ENCODE measurements around the gene GM2A.

The GM2A gene

DNA sequence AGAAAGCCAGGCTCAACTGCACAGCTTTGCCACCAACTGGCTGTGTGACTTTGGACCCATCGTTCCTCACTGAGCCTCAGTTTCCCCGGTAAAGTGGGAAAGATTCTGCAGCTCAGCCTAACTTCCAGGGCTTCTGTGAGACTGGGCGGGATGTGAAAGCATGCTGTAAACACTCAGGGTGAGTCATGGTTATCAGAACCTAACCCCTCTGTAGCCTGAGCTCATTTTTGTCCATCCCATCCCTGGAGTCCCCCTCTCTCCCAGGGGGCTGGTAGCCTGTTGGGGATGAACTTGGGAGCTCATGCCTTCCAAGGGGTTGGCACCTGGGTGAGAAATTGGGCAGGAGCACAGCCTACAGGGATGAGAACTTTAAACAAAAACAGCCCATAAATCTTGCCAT lies 31.4 kb upstream of the GM2A start:
- Histone ChIP-seq H3K79me2 (ENCODE audit: insufficient read depth, low read length) (peaks cover 78% of the 10 kb centered on the region), H3K9me2 (replicated peaks; ENCODE audit: low read depth, low read length) (no peaks in the 10 kb centered on the region), H3K4me1 (ENCODE audit: insufficient read depth, low read length, poor library complexity, severe bottlenecking) (peaks cover 71% of the 10 kb centered on the region), H3F3A (ENCODE audit: low read depth) (no peaks in the 10 kb centered on the region), H3K36me3 (ENCODE audit: insufficient read depth, low read length) (no peaks in the 10 kb centered on the region; the same call in 1 of the 2 replicates), H3K9ac (ENCODE audit: low read depth, low read length, poor library complexity, severe bottlenecking) (peak overlapping the region; percentile 74), H3K4me2 (ENCODE audit: low read depth, low read length, poor library complexity, severe bottlenecking) (peak overlapping the region; percentile 96), H3K9me3 (ENCODE audit: insufficient read depth, low read depth, low read length) (no peaks in the 10 kb centered on the region), H3K4me3 (ENCODE audit: low read length, poor library complexity, severe bottlenecking) (peak overlapping the region; percentile 77), H3K27me3 (ENCODE audit: insufficient read depth, low read length, poor library complexity, severe bottlenecking) (no peaks in the 10 kb centered on the region), H2AFZ (ENCODE audit: low read length) (no peak overlapping the region), H4K20me1 (ENCODE audit: insufficient read depth, low read length, poor library complexity, severe bottlenecking) (peaks cover 17% of the 10 kb centered on the region)
- no peak for TF ChIP-seq EZH2phosphoT487 (IDR thresholded peaks at IDR 0.05; ENCODE audit: borderline replicate concordance)
- TF ChIP-seq, protein P1, sequence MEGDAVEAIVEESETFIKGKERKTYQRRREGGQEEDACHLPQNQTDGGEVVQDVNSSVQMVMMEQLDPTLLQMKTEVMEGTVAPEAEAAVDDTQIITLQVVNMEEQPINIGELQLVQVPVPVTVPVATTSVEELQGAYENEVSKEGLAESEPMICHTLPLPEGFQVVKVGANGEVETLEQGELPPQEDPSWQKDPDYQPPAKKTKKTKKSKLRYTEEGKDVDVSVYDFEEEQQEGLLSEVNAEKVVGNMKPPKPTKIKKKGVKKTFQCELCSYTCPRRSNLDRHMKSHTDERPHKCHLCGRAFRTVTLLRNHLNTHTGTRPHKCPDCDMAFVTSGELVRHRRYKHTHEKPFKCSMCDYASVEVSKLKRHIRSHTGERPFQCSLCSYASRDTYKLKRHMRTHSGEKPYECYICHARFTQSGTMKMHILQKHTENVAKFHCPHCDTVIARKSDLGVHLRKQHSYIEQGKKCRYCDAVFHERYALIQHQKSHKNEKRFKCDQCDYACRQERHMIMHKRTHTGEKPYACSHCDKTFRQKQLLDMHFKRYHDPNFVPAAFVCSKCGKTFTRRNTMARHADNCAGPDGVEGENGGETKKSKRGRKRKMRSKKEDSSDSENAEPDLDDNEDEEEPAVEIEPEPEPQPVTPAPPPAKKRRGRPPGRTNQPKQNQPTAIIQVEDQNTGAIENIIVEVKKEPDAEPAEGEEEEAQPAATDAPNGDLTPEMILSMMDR (conservative IDR thresholded peaks at IDR 0.05; ENCODE audit: low read length) = no peak

DNA sequence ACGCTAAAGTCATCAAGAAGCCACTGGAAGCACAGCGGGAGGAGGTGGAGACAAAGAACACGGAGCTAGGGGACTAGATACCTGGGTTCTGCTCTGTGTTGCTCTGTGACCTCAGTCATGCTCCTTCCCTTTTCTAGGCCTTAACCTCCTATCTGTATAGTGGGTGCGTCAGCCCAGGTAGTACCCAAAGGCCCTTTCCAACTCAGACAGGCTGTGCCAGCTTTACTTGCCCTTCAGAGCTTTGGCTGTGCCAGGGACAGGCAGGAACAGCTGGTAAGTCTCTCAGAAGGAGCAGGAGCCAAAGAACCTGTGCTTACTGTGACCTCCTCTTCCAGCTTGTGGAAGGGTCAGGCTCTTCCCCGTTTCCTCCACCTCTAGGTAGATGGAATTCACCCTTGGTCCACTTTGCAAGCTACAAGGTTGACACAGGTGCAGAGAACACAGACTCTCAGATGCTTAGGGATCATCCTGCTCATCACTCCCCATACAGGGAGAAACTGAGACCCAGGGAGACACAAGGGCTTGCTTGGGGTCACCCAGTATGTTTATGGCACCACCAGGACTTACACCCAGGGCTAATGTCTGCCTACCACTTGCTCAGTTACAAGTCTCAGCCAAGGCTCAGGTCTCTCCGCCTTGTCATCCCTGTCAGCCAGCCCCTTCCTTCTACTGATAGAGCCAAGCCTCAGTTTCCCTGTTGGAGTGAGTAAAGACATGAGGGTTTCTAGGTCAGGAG lies 30.8 kb upstream of the GM2A start:
- Histone ChIP-seq H3K4me2 (ENCODE audit: low read depth, low read length, poor library complexity, severe bottlenecking) (peak overlapping the region; percentile 96), H2AFZ (ENCODE audit: low read length) (no peak overlapping the region), H3K9ac (ENCODE audit: low read depth, low read length, poor library complexity, severe bottlenecking) (peak overlapping the region; percentile 74), H4K20me1 (ENCODE audit: insufficient read depth, low read length, poor library complexity, severe bottlenecking) (peaks cover 17% of the 10 kb centered on the region), H3K79me2 (ENCODE audit: insufficient read depth, low read length) (peaks cover 72% of the 10 kb centered on the region), H3F3A (ENCODE audit: low read depth) (no peaks in the 10 kb centered on the region), H3K4me1 (ENCODE audit: insufficient read depth, low read length, poor library complexity, severe bottlenecking) (peaks cover 66% of the 10 kb centered on the region), H3K27me3 (ENCODE audit: insufficient read depth, low read length, poor library complexity, severe bottlenecking) (no peaks in the 10 kb centered on the region), H3K9me2 (replicated peaks; ENCODE audit: low read depth, low read length) (no peaks in the 10 kb centered on the region), H3K9me3 (ENCODE audit: insufficient read depth, low read depth, low read length) (no peaks in the 10 kb centered on the region), H3K36me3 (ENCODE audit: insufficient read depth, low read length) (no peaks in the 10 kb centered on the region; the same call in 1 of the 2 replicates), H3K4me3 (ENCODE audit: low read length, poor library complexity, severe bottlenecking) (peak overlapping the region; percentile 77)
- TF ChIP-seq EZH2phosphoT487 (IDR thresholded peaks at IDR 0.05; ENCODE audit: borderline replicate concordance) = no peak
- TF ChIP-seq, protein P1 (conservative IDR thresholded peaks at IDR 0.05; ENCODE audit: low read length) = no peak

DNA sequence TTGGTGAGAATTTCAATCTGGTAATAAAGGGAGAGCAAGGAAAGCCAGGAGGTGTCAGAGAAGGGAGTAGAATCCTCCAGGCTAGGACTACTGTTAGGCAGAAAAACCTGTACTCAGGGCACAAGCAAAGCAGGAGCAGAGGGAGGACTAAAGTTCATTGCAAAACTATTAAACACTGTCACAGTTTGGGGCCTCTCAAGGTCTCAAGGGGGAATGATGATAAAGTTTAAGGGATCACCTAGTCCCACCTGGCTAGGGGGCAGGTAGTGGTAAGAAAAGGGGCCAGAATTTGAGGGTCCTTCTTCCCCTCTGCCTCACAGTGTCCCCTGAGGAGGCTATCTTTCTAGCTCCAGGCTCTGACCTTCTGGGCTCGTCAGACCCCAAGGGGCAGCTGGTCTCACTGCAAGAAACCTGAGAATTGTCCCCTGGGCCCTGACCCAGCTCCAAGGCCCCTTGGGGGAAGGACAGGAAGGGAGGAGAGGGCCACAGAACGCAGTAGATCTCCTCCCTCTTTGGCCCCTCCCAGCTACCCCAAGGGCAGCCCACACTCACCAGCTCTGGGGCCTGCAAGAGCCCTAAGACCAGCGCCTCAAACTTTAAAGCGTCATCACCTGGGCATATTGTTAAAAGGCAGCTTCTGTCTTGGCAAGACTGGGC lies 30.1 kb upstream of the GM2A start:
- Histone ChIP-seq H4K20me1 (ENCODE audit: insufficient read depth, low read length, poor library complexity, severe bottlenecking) (peaks cover 17% of the 10 kb centered on the region), H3K4me1 (ENCODE audit: insufficient read depth, low read length, poor library complexity, severe bottlenecking) (peaks cover 59% of the 10 kb centered on the region), H3K27me3 (ENCODE audit: insufficient read depth, low read length, poor library complexity, severe bottlenecking) (no peaks in the 10 kb centered on the region), H3K9ac (ENCODE audit: low read depth, low read length, poor library complexity, severe bottlenecking) (peak overlapping the region; percentile 74), H3K4me2 (ENCODE audit: low read depth, low read length, poor library complexity, severe bottlenecking) (peak overlapping the region; percentile 96), H3K79me2 (ENCODE audit: insufficient read depth, low read length) (peaks cover 65% of the 10 kb centered on the region), H3F3A (ENCODE audit: low read depth) (no peaks in the 10 kb centered on the region), H2AFZ (ENCODE audit: low read length) (peak overlapping the region; percentile 77), H3K4me3 (ENCODE audit: low read length, poor library complexity, severe bottlenecking) (peak overlapping the region; percentile 77), H3K9me2 (replicated peaks; ENCODE audit: low read depth, low read length) (no peaks in the 10 kb centered on the region), H3K9me3 (ENCODE audit: insufficient read depth, low read depth, low read length) (no peaks in the 10 kb centered on the region), H3K36me3 (ENCODE audit: insufficient read depth, low read length) (no peaks in the 10 kb centered on the region; the same call in 1 of the 2 replicates)
- TF ChIP-seq, protein P1 (conservative IDR thresholded peaks at IDR 0.05; ENCODE audit: low read length) = no peak
- TF ChIP-seq EZH2phosphoT487 (IDR thresholded peaks at IDR 0.05; ENCODE audit: borderline replicate concordance) = no peak
